Vagina (tissue), 2 donors: ENCODE data around the gene UQCRHL.

Source experiments
- POLR2A ChIP-seq, 2 donors: fragments of 450-650 bp; IDR thresholded peaks; one replicate each; pipeline ENCODE4 v1.6.1; 2017; ENCODE audit warnings: antibody characterized with exemption in 2 of 2, mild to moderate bottlenecking in 2 of 2, moderate library complexity in 2 of 2
- POLR2AphosphoS5 ChIP-seq, 2 donors: sonication (generic); formaldehyde crosslinking; IDR thresholded peaks; one replicate each; pipeline ENCODE4 v1.9.0; 2017; ENCODE audit warnings: antibody characterized with exemption in 2 of 2, mild to moderate bottlenecking in 2 of 2, low read depth in 1 of 2; ENCODE audit not compliant: insufficient read depth in 1 of 2
- TF ChIP-seq, protein P1 (sequence below), 3 experiments: fragments of 450-650 bp in 2 of 3; fragments of 200-600 bp in 1 of 3; sonication (generic) in 1 of 3; IDR thresholded peaks; one replicate each; pipeline ENCODE4 v1.5.1; 2017 to 2019; ENCODE audit warnings: antibody characterized with exemption in 3 of 3, mild to moderate bottlenecking in 2 of 3, moderate library complexity in 2 of 3

DNA sequence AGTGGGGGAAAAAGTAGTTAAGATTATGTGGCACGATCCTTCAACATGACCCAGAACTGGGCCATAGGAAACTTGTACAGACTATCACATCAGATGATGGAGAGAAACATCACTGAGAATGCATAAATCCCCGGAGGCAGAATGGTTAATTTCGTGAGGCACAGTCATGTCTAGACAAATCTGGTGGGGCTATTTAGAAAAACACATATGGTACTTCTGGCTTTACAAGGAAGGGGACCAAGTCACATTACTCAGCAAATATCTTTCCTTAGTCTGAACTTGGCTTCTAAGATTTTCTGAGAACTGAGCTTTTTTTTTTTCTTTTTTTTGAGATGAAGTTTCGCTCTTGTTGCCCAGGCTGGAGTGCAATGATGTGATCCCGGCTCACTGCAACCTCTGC is 9.2 kb upstream of the UQCRHL start:
- TF ChIP-seq, protein P1, sequence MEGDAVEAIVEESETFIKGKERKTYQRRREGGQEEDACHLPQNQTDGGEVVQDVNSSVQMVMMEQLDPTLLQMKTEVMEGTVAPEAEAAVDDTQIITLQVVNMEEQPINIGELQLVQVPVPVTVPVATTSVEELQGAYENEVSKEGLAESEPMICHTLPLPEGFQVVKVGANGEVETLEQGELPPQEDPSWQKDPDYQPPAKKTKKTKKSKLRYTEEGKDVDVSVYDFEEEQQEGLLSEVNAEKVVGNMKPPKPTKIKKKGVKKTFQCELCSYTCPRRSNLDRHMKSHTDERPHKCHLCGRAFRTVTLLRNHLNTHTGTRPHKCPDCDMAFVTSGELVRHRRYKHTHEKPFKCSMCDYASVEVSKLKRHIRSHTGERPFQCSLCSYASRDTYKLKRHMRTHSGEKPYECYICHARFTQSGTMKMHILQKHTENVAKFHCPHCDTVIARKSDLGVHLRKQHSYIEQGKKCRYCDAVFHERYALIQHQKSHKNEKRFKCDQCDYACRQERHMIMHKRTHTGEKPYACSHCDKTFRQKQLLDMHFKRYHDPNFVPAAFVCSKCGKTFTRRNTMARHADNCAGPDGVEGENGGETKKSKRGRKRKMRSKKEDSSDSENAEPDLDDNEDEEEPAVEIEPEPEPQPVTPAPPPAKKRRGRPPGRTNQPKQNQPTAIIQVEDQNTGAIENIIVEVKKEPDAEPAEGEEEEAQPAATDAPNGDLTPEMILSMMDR (IDR thresholded peaks at IDR 0.05): no peak
- TF ChIP-seq POLR2AphosphoS5 (IDR thresholded peaks at IDR 0.05; ENCODE audit: insufficient read depth in 1 of 2, low read depth in 1 of 2) (no peak), POLR2A (IDR thresholded peaks at IDR 0.05) (no peak)
